ENCODE results near the gene CFAP20DC.
"Not testable (repeated sequence)": the region's sequence is repeated elsewhere in the genome, so short reads cannot be mapped to it uniquely, and the experiment has no call there.

The CFAP20DC gene

DNA sequence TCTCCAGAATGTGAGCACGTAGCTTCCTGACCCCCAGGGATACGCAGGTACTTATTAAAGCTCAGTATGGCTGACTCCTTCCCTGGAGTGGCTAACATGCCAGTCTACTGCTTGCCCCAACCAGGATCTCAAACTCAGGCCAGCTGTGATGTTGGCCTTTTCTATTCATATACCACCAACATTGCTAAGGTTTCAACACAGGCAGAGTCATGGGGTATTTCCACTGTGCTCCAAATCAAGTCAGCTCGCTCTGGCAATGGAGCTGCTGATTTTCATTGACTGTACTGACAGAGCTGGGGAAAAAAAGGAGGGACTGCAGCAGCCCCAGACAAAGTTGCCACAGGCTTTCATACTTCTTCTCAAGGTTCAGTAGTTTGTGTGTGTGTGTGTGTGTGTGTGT lies 87.0 kb downstream of the CFAP20DC start:
- DNase-seq (ENCODE audit: low spot score): no peak

DNA sequence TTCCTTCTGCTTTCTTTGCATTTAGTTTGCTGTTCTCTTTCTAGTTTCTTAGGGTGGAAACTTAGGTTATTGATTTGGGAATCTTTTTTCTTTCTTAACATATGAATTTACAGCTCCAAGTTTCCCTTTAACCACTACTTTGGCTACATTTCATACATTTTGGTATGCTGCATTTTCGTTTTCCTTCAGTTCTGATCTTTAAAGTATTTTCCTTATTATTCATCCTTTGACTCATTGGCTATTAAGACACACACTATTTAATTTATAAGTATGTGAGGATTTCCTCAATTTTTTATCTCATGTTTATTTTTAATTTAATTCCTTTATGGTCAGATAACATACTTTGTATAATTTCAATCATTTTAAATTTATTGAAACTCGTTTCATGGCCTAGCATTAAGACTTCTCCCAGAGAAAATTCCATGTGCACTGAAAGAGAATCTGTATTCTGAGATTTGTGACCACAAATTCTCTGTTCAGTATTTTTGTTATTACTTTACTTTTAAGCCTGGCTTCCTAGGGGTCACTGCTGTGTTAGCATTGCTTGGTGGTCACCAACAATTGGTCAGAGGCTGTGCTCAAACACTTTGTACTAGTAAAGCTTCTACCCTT lies 87.7 kb downstream of the CFAP20DC start:
- DNase-seq (ENCODE audit: low spot score): no peak

DNA sequence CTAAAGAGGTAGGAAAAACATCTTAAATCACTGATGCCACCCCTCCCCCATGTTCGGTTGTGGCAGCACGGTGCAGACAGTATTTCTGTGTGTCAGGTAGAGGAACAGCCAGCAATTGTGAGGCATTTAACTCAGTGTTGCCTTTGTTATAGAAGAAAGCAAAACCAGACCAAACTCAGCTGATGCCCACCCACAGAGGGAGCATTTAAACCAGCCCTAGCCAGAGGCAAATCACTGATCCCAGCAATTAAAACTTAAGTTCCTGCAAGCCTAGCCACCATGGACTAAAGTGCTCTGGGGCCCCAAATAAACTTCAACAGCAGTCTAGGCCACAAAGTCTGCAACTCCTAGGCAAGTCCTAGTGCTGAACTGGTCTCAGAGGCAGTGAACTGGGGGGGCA lies 94.5 kb downstream of the CFAP20DC start:
- DNase-seq (ENCODE audit: low spot score): no peak

DNA sequence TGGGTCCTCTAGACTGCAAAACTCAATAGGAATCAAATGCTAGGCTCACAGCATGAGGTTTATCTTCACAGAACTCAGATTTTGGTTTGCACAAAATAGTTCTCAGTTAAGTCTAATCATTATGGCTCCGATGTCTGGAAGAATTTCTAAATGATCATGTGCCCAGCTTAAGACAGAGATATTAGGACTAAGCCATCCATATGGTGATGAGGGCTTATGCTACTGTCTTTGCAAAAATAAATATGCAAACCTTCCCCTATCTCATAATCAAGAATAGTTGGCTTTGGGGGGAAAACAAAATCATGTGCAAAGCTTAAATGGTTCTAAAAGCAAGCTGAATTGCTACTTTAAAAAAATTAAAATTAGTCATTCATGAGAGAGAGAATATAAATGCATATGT lies 96.5 kb downstream of the CFAP20DC start:
- no peak for DNase-seq (ENCODE audit: low spot score)

DNA sequence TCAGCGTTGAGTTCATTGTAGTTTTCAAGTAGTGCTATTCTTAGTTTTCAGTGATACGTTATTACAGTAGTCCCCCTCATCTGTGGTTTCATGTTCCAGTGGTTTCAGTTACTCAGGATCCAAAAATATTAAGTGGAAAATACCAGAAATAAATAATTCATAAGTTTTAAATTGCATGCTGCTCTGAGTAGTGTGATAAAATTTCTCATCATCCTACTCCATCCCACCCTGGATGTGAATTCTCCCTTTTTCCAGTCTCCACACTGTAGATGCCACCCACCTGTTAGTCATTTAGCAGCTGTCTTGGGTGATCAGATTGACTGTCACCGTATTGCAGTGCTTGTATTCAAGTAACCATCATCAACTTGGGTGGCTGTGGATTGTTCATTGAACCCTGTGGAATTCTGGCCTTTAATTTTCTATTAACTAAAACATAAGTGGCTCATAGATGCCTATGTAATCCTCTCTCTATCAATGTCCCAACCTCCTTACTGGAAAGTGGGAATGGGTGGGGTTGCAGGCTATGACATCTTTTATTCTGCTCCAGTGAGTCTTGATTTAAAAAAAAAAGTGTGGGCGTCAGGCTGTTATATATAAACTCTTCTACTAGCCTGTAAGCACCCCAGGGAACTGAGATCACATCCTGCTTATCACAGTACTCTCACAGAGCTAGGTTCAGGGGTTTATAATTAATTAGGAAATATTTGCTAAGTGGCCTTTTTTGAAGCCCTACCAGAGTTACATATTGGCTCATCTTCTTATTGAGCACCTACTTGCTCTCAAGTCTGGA lies 97.5 kb downstream of the CFAP20DC start:
- DNase-seq (ENCODE audit: low spot score): peak; percentile 98

DNA sequence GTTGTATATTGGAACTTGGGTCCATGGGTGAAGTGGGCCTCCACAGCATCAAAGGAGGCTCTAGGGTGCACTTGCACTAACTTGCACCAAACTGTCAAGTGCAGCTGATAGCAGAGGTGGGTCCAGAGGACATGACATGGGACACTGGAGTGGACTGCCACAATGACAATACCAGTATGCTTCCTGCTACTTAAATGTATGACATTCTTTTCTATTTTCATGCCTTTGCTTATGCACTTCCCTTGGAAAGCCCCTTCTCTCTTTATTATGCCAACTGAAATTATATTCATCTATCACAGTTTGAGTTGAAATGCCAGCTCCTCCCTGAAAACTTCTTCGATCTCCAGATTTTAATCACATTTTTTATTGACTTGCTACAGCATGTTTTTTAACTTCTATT lies 101.8 kb downstream of the CFAP20DC start:
- no peak for DNase-seq (ENCODE audit: low spot score)

DNA sequence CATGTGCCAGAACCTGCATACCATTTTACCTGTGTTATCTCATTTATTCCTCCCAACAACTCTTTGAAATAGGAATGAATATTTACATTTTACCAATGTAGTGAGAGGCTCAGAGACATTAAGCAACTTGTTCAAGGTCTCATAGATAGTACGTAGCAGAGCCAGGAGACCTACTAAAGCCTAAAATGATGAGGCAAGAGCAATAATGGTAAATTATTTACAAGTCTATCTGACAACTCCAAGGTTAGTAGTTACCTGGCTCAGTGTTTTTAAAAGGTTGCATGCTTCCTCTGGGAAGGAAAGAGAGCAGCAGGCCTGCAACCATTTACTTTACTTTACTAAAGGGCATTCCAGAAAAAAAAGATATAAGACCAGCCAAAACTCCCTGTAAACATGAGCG lies 103.0 kb downstream of the CFAP20DC start:
- DNase-seq (ENCODE audit: low spot score): no peak

DNA sequence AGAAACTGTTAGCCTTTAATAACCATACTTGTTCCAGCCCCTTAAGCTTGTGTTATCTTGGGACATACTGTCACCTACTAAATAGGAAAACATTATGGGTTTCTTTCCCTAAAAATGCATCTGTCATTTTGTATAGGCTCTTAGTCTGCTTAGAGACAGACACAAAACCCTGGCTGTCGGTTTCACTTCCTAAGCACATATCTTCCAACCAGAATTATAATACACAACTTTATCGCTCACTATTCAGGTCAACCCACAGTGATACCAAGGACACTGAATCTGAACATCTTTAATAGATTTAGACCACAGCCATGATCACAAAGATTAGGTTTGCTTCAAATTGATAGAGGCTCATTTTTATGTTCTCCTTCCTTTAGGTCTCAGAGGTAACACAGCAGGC lies 111.8 kb downstream of the CFAP20DC start:
- DNase-seq (ENCODE audit: low spot score): no peak

DNA sequence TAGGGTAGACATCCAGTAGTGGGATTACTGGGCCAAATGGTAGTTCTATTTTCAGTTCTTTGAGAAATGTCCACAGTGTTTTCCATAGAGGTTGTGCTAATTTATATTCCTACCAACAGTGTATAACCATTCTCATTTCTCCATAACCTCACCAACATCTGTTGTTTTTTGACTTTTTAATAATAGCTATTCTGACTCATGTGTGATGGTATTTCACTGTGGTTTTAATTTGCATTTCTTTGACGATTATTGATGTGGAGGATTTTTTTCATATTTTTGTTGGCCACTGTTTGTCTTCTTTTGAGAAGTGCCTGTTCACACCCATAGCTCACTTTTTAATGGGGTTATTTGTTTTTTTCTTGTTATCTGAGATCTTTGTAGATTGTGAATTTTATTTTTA lies 125.2 kb downstream of the CFAP20DC start:
- no peak for DNase-seq (ENCODE audit: low spot score)

DNA sequence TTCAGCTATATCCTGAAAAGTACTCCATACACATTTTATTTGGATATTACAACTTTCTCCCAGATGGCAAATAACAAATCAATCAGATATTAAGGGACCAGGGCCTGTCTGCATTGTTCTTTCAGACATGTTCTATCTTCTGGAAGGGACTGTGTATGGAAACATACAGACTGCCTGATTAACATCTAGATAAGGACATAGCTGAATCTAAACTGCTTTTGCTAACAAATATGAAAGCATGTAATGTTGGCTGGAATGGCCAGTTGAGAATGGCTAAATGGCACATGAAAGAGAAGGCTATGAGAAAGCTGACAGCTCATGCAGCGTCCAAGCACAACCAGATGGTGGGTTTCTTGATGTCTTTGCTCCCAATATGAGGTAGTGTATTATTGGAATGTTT lies 149.4 kb downstream of the CFAP20DC start:
- no peak for DNase-seq (ENCODE audit: low spot score)

DNA sequence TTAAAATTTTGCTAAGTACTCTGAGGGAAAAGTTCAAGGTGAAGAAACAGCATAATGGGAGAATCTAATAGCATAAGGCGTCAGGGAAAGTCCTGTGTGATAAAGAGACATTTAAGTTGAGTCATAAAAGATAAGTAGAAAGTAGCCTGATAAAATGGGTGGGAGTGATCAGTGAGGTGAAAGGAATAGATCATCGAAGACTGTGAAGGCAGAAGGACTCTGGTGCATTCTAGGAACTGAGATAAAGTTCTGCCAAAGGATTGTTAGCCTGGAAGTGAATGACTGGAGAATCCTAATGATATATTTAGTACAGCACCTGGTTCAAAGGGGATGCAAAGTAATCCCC lies 149.9 kb downstream of the CFAP20DC start:
- no peak for DNase-seq (ENCODE audit: low spot score)

DNA sequence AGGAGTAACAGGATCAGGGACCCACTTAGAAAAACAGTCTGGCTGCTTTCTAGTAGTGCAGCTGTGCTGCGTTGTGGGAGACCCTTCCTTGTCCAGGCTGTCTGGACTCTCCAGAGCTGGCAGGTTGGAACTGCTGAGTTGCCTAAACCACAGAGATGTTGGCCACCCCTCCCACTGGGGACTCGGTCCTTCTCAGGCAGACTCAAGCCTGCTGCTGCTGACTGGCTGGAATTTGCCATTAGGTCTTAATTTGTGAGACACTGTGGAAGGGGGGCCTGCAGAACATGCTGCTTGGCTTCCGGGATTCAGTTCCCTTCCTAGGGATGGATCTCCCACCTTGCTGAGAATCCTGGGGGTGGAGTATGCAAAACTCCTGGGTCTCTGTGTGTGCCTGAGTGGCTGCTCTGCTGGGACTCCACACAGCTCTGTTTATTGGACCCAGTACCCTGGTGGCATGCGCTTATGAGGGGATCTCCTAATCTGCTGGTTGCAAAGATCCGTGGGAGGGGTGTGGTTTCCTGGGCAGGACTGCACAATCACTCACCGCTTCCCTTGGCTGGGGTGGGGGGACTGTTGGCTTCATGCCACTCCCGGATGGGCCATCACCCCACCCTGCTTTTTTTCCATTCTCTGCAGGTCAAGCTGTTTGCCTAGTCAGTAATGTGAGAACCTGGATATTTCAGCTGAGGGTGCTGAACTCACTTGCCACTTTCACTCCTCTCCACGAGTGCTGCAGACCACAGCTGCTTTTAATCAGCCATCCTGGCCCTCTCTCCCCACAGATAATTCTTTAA lies 150.5 kb downstream of the CFAP20DC start:
- DNase-seq (ENCODE audit: low spot score): no peak

DNA sequence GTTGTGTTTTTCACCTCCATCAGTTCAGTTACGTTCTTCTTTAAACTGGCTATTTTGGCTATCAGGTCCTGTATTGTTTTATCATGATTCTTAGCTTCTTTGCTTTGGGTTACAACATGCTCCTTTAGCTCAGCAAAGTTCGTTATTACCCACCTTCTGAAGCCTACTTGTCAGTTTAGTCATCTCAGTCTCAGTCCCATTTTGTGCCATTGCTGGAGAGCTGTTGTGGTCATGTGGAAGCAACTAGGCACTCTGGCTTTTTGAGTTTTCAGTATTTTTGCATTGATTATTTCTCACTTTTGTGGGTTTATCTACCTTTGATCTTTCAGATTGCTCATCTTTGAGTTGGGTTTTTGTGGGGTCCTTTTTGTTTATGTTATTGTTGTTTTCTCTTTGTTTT lies 151.3 kb downstream of the CFAP20DC start:
- DNase-seq (ENCODE audit: low spot score): no peak

DNA sequence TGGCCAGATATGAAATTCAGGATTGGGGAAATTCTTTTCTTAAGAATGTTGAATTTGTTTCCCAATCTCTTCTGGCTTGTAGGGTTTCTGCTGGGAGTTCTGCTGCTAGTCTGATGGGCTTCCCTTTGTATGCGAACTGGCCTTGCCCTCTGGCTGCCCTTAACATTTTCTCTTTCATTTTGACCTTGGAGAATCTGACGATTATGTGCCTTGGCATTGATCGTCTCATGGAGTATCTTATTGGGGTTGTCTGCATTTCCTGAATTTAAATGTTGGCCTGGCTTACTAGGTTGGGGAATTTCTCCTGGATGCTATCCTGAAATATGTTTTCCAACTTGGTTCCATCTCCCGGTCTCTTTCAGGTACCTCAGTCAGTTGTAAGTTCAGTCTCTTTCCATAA lies 152.2 kb downstream of the CFAP20DC start:
- no peak for DNase-seq (ENCODE audit: low spot score)

DNA sequence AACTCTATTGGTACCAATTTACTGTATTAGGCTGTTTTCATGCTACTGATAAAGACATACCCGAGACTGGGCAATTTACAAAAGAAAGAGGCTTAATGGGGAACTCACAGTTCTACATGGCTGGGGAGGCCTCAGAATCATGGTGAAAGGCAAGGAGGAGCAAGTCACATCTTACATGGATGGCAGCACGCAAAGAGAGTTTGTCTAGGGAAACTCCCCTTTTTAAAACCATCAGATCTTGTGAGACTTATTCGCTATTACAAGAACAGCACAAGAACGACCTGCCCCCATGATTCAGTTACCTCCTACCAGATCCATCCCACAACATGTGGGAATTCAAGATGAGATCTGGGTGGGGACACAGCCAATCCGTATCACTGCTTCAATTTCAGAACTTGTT lies 154.1 kb downstream of the CFAP20DC start:
- not testable (repeated sequence) for DNase-seq (ENCODE audit: low spot score)

DNA sequence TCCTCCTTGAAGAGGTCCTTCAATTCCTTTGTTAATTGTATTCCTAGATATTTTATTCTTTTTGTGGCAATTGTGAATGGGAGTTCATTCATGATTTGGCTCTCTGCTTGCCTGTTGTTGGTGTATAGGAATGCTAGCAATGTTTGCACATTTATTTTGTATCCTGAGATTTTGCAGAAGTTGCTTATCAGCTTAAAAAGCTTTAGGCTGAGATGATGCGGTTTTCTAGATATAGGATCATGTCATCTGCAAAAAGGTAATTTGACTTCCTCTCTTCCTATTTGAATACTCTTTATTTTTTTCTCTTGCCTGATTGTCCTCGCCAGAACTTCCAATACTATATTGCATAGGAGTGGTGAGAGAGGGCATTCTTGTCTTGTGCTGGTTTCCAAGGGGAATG lies 157.3 kb downstream of the CFAP20DC start:
- DNase-seq (ENCODE audit: low spot score): not testable (repeated sequence)

DNA sequence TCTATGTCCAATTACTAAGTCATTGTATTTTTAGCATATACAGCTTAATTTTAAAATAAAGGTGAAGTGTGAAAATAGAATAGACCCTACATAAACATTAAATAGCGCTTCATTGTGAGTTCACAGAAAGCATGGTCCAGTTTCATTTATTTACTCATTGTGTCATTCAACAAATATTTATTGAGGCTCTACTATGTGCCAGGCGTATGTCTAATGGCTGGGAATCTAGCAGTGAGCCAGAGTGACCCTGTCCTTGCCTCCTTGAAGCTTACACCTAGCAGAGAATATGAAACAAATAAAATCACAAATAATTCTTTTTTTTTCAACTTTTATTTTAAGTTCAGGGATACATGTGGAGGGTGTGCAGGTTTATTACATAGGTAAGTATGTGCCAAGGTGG lies 161.7 kb downstream of the CFAP20DC start:
- no peak for DNase-seq (ENCODE audit: low spot score)

DNA sequence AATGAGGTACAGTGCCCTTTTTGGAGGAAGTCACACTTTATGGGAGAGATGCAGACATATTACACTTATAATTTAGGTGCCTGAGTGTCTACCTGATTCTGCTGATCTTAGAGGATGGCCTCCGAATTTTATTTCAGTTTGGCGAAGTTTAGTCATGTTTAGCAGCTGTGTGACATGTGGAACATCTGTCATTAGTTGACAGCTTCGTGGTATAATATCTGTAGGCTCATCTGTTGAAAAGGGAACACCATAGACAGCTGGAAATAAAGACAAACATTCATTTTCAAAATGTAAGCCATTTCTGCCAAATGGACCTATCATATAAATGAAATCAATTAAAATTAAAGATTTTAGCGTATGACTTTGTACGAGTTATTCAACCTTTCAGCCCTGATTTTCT lies 165.4 kb downstream of the CFAP20DC start:
- no peak for DNase-seq (ENCODE audit: low spot score)

DNA sequence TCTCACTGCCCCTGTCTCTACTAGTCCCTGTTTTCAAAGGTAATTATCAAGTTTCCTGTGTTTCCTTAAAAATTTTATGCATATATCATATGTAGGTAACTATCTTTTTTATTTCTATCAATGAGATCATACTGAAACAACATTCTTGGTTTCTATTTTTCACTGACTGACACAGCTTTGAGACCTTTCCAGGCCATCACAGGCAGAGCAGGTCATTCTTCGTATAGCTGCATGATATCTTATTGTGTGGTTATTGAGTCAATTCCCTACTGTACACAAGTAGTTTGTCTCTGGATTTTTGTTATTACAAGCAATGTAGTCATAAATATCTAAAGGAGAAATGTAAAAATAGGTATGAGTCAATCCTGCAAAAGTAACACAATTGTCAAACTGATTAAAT lies 169.6 kb downstream of the CFAP20DC start:
- DNase-seq (ENCODE audit: low spot score): no peak

DNA sequence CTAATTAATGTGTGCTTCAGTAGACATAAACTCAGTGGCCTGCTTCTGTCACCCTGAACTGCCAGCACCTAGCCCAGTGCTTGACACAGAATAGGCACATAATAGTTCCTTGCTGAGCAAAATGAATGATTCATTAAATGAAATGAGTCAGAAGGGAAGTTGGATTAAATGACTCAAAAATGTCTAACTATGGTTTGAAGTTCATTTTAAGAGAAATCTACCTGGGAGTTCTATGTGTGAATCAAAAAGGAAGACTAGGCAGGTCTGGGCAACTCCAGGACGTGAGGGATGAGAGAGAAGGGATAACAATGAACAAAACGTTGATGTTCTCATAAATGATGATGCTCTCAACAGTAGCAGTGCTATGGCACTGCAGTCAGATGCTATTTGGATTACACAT lies 175.0 kb downstream of the CFAP20DC start:
- DNase-seq (ENCODE audit: low spot score): peak; percentile 93

DNA sequence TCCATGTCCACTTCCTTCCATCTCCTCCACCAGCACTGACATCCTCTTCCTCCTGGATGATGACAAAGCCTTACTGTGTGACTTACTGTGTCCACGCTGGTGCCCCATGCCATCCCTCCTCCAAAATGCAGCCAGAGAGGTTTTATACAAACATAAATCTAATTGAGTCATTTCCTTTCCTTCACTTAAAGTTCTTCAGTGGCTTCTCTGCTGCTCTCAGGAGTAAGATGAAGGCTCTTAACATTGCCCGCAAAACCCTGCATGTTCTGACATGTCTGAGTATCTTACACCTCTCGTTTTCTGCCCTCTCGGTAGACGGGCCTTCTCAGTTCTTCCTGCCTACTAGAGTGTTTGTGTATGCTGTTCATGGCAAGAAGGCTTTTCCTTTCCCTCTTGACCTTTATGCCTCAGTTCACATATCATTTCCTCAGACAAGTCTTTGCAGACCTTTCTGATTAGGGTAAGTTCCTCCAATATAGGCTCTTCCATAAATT lies 175.5 kb downstream of the CFAP20DC start:
- peak; percentile 78 for DNase-seq (ENCODE audit: low spot score)

DNA sequence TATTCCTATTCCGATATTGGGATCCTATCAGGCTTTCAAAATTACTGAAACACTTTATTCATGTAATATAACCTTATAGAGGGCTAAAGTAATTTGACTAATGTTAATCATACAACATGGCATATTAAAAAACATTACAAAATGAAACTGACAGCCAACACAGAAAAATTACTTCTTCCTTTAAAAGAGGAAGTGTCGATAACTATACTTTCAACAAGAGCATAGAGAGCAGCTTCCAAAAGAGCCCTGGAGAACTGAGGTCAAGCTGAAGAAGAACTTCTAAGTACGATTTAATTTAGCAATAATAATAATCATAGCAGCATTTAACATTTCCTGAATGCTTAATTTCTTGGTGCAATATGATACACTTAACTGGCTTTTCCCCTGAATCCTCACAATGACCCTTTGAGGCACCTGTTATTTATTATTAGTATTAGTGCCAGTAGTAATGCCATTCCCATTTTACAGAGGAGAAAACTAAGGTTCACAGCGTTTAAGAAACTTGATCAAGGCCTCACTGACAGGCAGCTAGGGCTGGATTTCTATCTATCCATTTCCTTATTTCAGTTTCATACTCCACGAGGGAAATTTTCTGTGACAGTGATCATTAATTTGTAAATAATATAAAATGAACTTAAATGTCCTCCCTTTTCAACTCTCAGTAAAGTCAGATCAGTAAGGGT lies 181.6 kb downstream of the CFAP20DC start:
- DNase-seq (ENCODE audit: low spot score): no peak

DNA sequence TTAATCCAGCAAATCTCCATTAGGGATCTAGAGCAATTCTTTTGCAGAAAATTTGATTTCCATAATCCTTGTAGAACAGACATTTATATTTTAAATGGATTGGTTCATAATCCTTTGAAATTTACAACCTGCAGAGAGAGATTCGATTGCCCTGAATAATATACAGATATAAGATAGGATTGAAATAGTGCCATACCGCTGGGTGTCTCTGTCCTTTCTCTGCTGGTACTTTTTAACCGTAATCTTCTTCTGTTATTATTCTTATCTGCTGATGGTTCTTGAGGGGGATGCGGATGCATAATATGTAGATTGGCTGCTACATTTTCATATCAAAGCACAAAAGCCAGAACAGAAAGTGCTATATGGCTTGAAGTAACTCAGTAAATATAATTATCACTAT lies 182.2 kb downstream of the CFAP20DC start:
- no peak for DNase-seq (ENCODE audit: low spot score)

All from kidney tubule cell (primary cell).